H9 (cell line): ENCODE data around the gene LRR1. TPM values are rescaled to one million over a fixed set of nuclear protein-coding genes. Genes with fewer than 3 reads are reported as not detected.

Source experiments
- DNase-seq: peaks from one replicate; pipeline ENCODE4 v3.0.0-alpha.2; 2017
- H2AFZ ChIP-seq: one replicate; pipeline ENCODE4 v1.6.1; 2013; ENCODE audit warnings: mild to moderate bottlenecking, low read length, control low read depth, moderate library complexity
- H2AK5ac ChIP-seq: 2 replicates; pipeline ENCODE4 v1.6.1; 2013; ENCODE audit warnings: low read length, control low read depth, mixed read lengths; ENCODE audit not compliant: insufficient read length
- H2BK120ac ChIP-seq: one replicate; pipeline ENCODE4 v1.6.1; 2013; ENCODE audit warnings: low read depth, mild to moderate bottlenecking, low read length, control low read depth, inconsistent platforms; ENCODE audit not compliant: poor library complexity, severe bottlenecking
- H2BK12ac ChIP-seq: 2 replicates; pipeline ENCODE4 v1.6.1; 2013; ENCODE audit warnings: low read length, control low read depth, mixed read lengths, low read depth; ENCODE audit not compliant: insufficient read length
- H2BK15ac ChIP-seq: 2 replicates; pipeline ENCODE4 v1.6.1; 2013; ENCODE audit warnings: low read depth, low read length, control low read depth
- H2BK20ac ChIP-seq: one replicate; pipeline ENCODE4 v1.6.1; 2013; ENCODE audit warnings: low read depth, mild to moderate bottlenecking, low read length, control low read depth, inconsistent platforms; ENCODE audit not compliant: poor library complexity, severe bottlenecking
- H2BK5ac ChIP-seq: 2 replicates; pipeline ENCODE4 v1.6.1; 2013; ENCODE audit warnings: low read length, control low read depth, mixed read lengths; ENCODE audit not compliant: insufficient read length
- H3K14ac ChIP-seq: 2 replicates; pipeline ENCODE4 v1.6.1; 2013; ENCODE audit warnings: low read length, control low read depth; ENCODE audit not compliant: insufficient read depth
- H3K18ac ChIP-seq: 2 replicates; pipeline ENCODE4 v1.6.1; 2013; ENCODE audit warnings: low read depth, mild to moderate bottlenecking, mixed read lengths, low read length, control low read depth; ENCODE audit not compliant: insufficient read length
- H3K23ac ChIP-seq: 2 replicates; pipeline ENCODE4 v1.6.1; 2013; ENCODE audit warnings: low read length, control low read depth, mixed read lengths, low read depth; ENCODE audit not compliant: insufficient read length
- H3K23me2 ChIP-seq: 2 replicates; pipeline ENCODE4 v1.6.1; 2013; ENCODE audit warnings: low read depth, mild to moderate bottlenecking, mixed read lengths, low read length, control low read depth; ENCODE audit not compliant: insufficient read length, poor library complexity, severe bottlenecking
- H3K27ac ChIP-seq: 2 replicates; pipeline ENCODE4 v1.5.1; 2013; ENCODE audit warnings: low read length, control low read depth, mixed read lengths, low read depth; ENCODE audit not compliant: insufficient read length
- H3K27me3 ChIP-seq: 2 replicates; pipeline ENCODE4 v1.6.1; 2013; ENCODE audit warnings: low read length, control low read depth, inconsistent platforms; ENCODE audit not compliant: insufficient read depth
- H3K4ac ChIP-seq: 2 replicates; pipeline ENCODE4 v1.6.1; 2013; ENCODE audit warnings: low read depth, mild to moderate bottlenecking, control low read depth, inconsistent platforms, low read length, moderate library complexity
- H3K4me1 ChIP-seq: 2 replicates; pipeline ENCODE4 v1.6.1; 2013; ENCODE audit warnings: low read length, control low read depth, inconsistent platforms; ENCODE audit not compliant: insufficient read depth
- H3K4me2 ChIP-seq: 2 replicates; pipeline ENCODE4 v1.6.1; 2013; ENCODE audit warnings: low read length, control low read depth, mixed read lengths; ENCODE audit not compliant: insufficient read length, insufficient read depth
- H3K56ac ChIP-seq: 2 replicates; pipeline ENCODE4 v1.6.1; 2013; ENCODE audit warnings: low read depth, mild to moderate bottlenecking, mixed read lengths, low read length, control low read depth; ENCODE audit not compliant: insufficient read length
- H3K79me1 ChIP-seq: 2 replicates; pipeline ENCODE4 v1.6.1; 2013; ENCODE audit warnings: low read depth, mild to moderate bottlenecking, moderate library complexity, low read length, control low read depth, inconsistent platforms; ENCODE audit not compliant: insufficient read depth, poor library complexity, severe bottlenecking
- H3K79me2 ChIP-seq: 2 replicates; pipeline ENCODE4 v1.6.1; 2013; ENCODE audit warnings: low read length, control low read depth, inconsistent platforms; ENCODE audit not compliant: insufficient read depth
- H3K9ac ChIP-seq: 2 replicates; pipeline ENCODE4 v1.6.1; 2013; ENCODE audit warnings: low read length, control low read depth, mixed read lengths; ENCODE audit not compliant: insufficient read length; ENCODE audit errors: extremely low read depth
- H3K9me3 ChIP-seq: one replicate; pipeline ENCODE4 v1.6.1; 2013; ENCODE audit warnings: low read depth, low read length, inconsistent platforms; ENCODE audit not compliant: control insufficient read depth
- H3T11ph ChIP-seq: one replicate; pipeline ENCODE4 v1.6.1; 2013; ENCODE audit warnings: mild to moderate bottlenecking, low read length, control low read depth, inconsistent platforms
- H4K20me1 ChIP-seq: one replicate; pipeline ENCODE4 v1.6.1; 2013; ENCODE audit not compliant: control insufficient read depth, insufficient read length, insufficient read depth
- H4K5ac ChIP-seq: 2 replicates; pipeline ENCODE4 v1.6.1; 2013; ENCODE audit warnings: low read depth, mild to moderate bottlenecking, mixed read lengths, low read length, control low read depth; ENCODE audit not compliant: insufficient read length
- H4K8ac ChIP-seq: replicated peaks from 2 replicates; pipeline ENCODE4 v1.6.1; 2013; ENCODE audit warnings: low read length, control low read depth, mixed read lengths, low read depth; ENCODE audit not compliant: insufficient read length
- H4K91ac ChIP-seq: 2 replicates; pipeline ENCODE4 v1.6.1; 2013; ENCODE audit warnings: low read depth, mild to moderate bottlenecking, moderate library complexity, mixed read lengths, low read length, control low read depth; ENCODE audit not compliant: insufficient read length
- H3K27ac Mint-ChIP-seq, 3 experiments: 2 replicates in 2 of 3; 3 replicates in 1 of 3; pipeline ENCODE4 v1.8.0; 2020 to 2021; ENCODE audit warnings: mixed read lengths in 3 of 3, mild to moderate bottlenecking in 1 of 3, moderate library complexity in 1 of 3
- H3K27me3 Mint-ChIP-seq: 2 replicates; pipeline ENCODE4 v1.8.0; 2021; ENCODE audit warnings: low read depth, mild to moderate bottlenecking, moderate library complexity, mixed read lengths
- H3K36me3 Mint-ChIP-seq, 3 experiments: 2 replicates in 2 of 3; 3 replicates in 1 of 3; pipeline ENCODE4 v1.8.0; 2020 to 2021; ENCODE audit warnings: low read depth in 3 of 3, mixed read lengths in 3 of 3; ENCODE audit not compliant: insufficient read depth in 1 of 3
- H3K4me1 Mint-ChIP-seq, 2 experiments: 2 replicates each; pipeline ENCODE4 v1.8.0; 2020; ENCODE audit warnings: mixed read lengths in 2 of 2
- H3K4me3 Mint-ChIP-seq, 2 experiments: 2 replicates in 1 of 2; 3 replicates in 1 of 2; pipeline ENCODE4 v1.8.0; 2020 to 2021; ENCODE audit warnings: mild to moderate bottlenecking in 2 of 2, mixed read lengths in 2 of 2, moderate library complexity in 1 of 2
- H3K9me3 Mint-ChIP-seq, 2 experiments: 2 replicates in 1 of 2; 3 replicates in 1 of 2; pipeline ENCODE4 v1.8.0; 2020; ENCODE audit warnings: mild to moderate bottlenecking in 2 of 2, mixed read lengths in 2 of 2, moderate library complexity in 1 of 2
- CTCF ChIP-seq: fragments of 200-600 bp; sonication (generic); conservative IDR thresholded peaks from 3 replicates; pipeline ENCODE4 v1.8.0; 2021; ENCODE audit warnings: antibody characterized with exemption, mild to moderate bottlenecking
- WGBS: extraction: QIAGEN DNeasy Blood & Tissue Kit; methylation state at CpG from one replicate; pipeline ENCODE4 v1.1.7; 2013; ENCODE audit warnings: missing lambda C conversion rate, low lambda C conversion rate, mixed read lengths; ENCODE audit not compliant: insufficient read length; ENCODE audit errors: extremely low coverage; 5-methylcytosine and 5-hydroxymethylcytosine counted together
- total RNA-seq: library from RNA; stranded (reverse); gene quantifications from 2 replicates; pipeline ENCODE4 v1.2.1, GENCODE V29; 2021

The LRR1 gene
- total RNA-seq, 1 experiment from 2014 or later = 38.6 TPM

DNA sequence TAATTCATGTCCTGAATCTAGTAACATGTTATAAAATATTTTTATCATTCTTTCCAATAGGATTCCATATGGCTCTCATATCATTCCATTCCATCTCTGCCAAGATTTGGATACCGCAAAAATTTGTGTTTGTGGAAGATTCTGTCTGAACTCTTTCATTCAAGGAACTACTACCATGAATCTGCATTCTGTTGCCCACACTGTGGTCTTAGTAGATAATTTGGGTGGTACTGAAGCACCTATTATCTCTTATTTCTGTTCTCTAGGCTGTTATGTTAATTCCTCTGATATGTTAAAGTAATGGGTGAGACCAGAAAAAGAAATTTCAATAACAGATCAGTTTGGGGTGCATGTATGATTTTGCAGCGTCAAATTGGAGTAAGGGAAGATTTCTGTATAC is 15.5 kb downstream of the LRR1 start:
- H3T11ph ChIP-seq = no peak overlapping the region
- no peaks in the 10 kb centered on the region for H3K9me3 ChIP-seq
- no peak overlapping the region for H3K23ac ChIP-seq
- H3K56ac ChIP-seq = no peak overlapping the region
- H3K9ac ChIP-seq = no peak overlapping the region
- Mint-ChIP-seq H3K4me1 (peaks cover 2 to 8% of the 10 kb centered on the region in 2 experiments; a peak in 3 of 4 replicates), H3K4me3 (no peak overlapping the region), H3K36me3 (peaks cover 10 to 45% (median 31%) of the 10 kb centered on the region in 3 experiments), H3K9me3 (no peaks in the 10 kb centered on the region; a peak in 1 of 5 replicates), H3K27ac (no peak overlapping the region), H3K27me3 (no peaks in the 10 kb centered on the region)
- no peaks in the 10 kb centered on the region for H4K20me1 ChIP-seq
- H4K91ac ChIP-seq = no peak overlapping the region
- no peaks in the 10 kb centered on the region for H3K4me1 ChIP-seq
- no peak overlapping the region for H3K4me2 ChIP-seq
- H3K79me1 ChIP-seq = no peaks in the 10 kb centered on the region
- no peak overlapping the region for H3K14ac ChIP-seq
- H3K79me2 ChIP-seq = peaks cover 1% of the 10 kb centered on the region; the same call in 1 of the 2 replicates
- no peak overlapping the region for H2BK20ac ChIP-seq
- H2BK15ac ChIP-seq = no peak overlapping the region
- no peak overlapping the region for H2AFZ ChIP-seq
- no peak overlapping the region for H2BK120ac ChIP-seq
- H4K5ac ChIP-seq = no peak overlapping the region
- no peak overlapping the region for H3K4ac ChIP-seq
- TF ChIP-seq CTCF = no peak
- no peaks in the 10 kb centered on the region for H3K23me2 ChIP-seq
- no peaks in the 10 kb centered on the region for H3K27me3 ChIP-seq
- no CpG with 5 or more reads among the region's 2 CpGs for WGBS
- H3K18ac ChIP-seq = no peak overlapping the region
- H2BK12ac ChIP-seq = no peak overlapping the region
- H3K27ac ChIP-seq = no peak overlapping the region
- DNase-seq = no peak
- no peak overlapping the region for H2AK5ac ChIP-seq
- H4K8ac ChIP-seq = no peak overlapping the region
- no peak overlapping the region for H2BK5ac ChIP-seq
